NCI-H510A treated with DMSO at 0.1 percent for 48 hours (cell line): ENCODE results near the gene ZNF280B.

Experiments
- DNase-seq: peaks from one replicate; lab custom pipeline; 2025; lab: John Stamatoyannopoulos, UW

The ZNF280B gene

GRCh38 chr22:22508274-22509176, at the start of gene ZNF280B:
TSS of gene ZNF280B (minus strand) at chr22:22508742. CDS start at chr22:22489398, 19,344 bp downstream.
- peak; percentile 32 for DNase-seq

DNA sequence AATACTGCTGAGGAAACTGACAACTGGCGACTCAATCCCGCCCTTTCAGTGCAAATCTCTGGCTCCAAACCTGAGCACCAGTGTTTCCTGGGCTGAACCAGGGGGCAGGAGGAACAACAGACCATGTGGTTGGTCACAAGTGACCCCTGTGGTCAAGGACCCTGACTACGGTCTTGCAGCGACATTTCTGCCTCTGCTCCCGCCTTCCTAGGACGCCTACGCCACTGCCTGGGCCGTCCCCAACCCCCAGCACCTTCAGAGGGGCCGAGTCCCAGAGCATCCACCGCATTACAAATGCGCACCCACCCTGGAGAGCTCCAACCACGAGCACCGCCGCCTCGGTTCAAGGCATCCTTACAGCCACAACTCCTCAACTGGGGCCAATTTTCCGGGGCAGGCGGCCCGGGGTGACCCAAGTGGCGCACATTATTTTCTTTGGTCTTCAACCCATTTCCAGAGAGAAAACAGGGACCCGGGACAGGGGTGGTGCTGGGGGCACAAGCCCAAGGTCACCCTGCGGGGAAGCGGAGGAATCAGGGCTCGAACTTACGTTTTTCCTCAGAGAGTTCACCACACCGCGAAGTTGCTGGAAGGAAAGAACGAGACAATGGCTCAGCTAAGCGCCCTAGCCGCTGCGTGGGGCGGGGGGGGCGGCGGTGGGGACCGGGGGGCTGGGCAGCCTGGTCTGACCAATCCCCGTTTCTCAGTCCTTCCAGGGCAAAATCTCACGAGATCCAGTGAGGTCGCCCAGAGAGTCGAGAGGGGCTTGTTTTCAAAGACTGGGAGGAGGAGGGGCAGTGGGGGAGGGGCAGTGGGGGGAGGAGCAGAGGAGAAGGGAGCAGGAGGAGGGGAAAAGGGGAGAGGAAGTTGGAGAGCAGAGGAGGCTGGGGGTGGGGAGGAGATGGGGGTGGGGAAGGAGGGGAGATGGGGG, 48.7 kb upstream of the ZNF280B start:
- DNase-seq: peak; percentile 69

- DNase-seq: no peak
These were observed 48.0 kb upstream of the ZNF280B start for GRCh38 chr22:22556578-22556977.

DNA sequence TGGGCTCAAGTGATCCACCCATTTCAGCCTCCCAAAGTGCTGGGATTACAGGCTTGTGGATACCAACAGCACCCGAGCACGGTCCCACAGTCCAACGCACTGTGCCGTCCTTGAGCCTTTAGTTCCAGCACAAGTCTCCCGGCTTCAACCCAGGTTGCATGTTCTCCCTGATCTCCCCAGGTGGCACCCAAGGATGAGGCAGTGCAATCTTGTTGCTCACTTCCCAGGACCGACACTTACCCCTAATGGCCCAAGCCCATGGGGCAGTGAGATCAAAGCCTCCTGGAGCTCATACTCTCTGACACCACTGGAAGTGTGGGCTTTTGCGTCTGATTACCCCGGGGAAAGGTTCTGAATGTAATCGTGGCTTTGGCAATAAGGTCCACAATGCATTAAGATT, 47.1 kb upstream of the ZNF280B start:
- DNase-seq: no peak

DNA sequence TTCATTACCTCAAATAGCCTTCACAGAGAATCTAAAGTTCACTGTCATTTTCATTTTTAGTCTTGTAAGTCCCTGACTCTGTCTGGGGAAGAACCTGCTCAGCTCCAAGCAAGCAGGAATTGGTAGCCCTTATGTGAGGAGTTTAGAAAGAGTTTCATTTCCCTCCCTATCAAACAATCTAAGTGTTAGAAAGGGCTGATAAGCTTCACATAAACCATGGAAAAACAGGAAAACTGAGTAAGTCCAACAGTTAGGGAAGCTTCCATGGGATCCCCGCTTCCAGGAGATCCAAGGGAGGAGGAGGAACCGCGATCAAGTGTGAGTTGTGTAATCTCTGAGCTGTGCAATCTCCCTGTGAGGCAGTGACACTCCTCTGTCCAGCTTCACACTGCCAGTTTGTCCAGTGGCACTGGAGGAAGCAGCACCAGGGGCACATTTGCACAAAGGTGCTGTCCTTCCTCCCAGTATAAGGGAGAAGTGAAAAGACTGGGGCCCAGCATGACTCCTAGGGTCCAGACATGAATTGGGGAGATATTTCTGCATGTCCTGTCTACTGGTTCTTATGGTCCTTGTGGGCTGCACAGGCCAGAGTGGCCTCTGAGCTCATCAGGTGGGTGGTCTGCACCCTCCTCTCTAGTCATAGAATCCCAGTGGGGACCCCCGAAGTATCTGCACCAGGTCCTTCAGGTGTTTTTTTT, 46.2 kb upstream of the ZNF280B start:
- DNase-seq: no peak

GRCh38 chr22:22553735-22554586, 45.4 kb upstream of the ZNF280B start:
- DNase-seq: no peak

GRCh38 chr22:22553141-22553540, 44.6 kb upstream of the ZNF280B start:
- DNase-seq: no peak

DNA sequence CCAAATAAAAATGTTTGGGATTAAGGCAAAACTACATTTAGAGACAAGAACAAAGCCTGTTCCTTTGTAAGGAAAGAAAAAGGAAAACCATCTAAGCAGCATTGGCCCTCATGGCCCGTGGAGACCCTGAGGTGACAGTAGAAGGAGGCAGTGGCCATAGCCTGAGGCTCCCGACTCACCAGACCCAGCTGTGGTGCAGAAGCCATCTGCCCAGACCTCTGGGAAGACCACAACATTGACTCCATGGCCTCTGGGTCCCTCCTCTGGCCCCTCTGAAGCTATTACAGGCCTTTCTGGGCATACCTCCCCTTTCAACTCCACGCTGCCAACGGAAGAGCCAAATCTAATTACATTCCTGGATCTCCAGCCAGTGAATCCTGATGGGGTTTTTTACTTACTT, 44.1 kb upstream of the ZNF280B start:
- no peak for DNase-seq

GRCh38 chr22:22550789-22551434, 42.4 kb upstream of the ZNF280B start:
- DNase-seq: no peak

- DNase-seq: no peak
These were observed 40.4 kb upstream of the ZNF280B start for GRCh38 chr22:22548910-22549309.

- DNase-seq: no peak
These were observed 39.8 kb upstream of the ZNF280B start for GRCh38 chr22:22548317-22548716.

DNA sequence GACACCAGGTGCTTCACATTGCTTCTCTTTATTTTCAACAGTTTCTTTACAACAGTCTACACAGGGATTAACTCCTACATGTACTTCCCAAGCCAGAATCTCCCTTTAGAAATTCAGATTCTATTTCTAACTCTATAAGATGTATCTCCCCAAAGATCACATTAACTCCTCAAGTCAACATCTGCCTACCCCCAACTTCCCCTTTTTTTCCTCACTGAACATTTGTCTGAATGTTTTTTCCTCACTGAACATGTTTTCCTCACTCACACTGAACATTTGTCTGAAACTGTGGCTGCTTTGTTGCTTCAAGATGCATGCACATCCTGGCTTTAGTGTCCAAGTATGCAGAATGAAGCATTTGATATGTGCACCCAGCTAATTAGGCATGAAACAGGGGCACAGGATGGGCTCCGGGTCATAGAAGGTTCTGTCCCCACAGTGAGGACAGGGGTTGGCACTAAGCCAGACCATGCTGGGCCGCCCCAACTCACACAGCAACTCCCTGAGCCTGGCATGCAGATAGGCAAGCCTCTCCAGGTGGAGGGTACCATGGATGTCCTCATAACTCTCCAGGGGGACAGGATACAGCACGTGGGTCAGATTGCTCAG, 39.3 kb upstream of the ZNF280B start:
- no peak for DNase-seq

DNA sequence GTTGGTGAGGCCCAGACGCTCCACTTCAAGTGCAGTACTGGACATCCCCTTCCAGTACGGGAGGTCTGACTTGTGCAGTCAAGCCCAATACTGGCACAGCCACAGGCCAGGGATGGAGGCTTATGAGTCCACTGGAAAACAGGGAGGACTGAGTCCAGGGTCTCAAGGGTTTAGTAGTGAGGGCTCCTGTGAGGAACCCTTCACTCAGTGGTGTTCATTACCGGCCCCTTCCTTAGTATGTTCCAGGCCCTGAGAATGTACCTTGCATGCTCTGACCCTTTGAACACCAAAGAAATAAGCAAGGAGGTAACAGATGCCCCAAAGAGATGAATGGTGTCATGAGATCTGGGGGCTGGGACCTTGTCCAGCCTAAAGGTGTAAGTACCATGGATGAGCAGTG, 38.7 kb upstream of the ZNF280B start:
- DNase-seq: no peak

DNA sequence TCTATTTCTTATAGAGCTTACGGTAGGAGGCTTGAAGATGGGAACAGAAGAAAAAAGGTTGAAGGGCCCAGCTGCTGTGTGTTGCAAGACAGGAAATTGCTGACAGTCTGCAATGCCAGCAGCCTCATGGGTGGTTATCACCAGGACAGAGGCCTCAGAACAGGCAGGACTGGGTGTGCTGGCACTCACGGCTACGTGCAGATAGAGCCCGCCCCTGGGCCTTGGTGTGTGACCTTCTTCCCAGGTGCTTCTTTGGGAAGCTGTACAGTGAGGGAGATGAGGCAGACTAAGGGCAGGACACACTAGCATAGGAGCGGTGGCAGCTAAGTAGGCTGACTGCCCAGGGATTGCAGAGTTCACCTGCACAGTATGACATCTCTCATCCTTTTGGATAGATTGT, 37.9 kb upstream of the ZNF280B start:
- no peak for DNase-seq

GRCh38 chr22:22545084-22545483, 36.5 kb upstream of the ZNF280B start:
- no peak for DNase-seq

DNA sequence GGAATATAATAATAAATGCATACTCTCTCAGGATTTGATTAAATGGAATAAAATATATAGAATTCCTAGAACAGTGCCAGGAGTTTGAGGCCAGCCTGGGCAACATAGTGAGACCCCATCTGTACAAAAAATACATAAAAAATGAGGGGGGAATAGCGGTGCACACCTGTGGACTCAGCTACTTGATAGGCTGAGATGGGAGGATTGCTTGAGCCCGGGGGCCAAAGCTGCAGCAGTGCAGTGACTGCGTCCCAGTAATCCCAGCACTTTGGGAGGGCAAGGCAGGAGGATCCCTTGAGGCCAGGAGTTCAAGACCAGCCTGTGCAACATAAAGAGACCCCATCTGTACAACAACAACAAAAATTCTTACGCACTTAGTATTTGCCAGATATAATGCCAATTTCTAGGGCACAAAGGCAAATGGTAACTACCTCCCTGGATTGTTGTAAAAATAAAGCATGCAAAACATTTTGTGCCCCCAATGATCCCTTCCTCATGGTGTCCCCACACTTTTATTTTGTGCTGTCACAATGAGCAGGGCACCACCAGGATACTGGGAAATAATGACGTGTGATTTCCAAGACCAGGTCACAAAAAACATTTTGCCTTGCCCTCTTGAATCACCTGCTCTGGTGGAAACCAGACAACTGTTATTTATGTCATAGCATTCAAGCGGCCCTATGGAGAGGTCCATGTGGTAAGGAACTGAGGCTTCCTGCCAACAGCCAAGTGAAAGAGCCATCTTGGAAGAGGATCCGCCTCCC, 29.9 kb upstream of the ZNF280B start:
- DNase-seq: no peak

GRCh38 chr22:22536916-22537315, 28.4 kb upstream of the ZNF280B start:
- DNase-seq: no peak

DNA sequence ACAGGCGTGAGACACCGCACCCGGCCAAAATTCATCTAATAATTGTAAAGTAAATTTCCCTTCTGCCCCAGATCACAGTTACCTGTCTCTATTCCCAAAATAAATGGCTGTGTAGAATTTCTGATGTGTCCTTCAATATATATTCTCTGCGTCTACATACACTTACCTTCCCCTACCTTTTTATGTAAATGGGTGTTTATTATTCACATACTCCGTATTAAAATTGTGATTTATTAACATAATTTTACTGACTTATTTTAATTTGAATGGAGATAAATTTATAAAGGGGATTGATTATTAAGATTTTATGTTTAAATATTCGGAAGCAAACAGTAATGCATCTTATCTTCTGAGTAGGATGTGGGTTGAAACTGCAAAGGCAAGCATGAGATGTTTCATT, 28.0 kb upstream of the ZNF280B start:
- DNase-seq: no peak

DNA sequence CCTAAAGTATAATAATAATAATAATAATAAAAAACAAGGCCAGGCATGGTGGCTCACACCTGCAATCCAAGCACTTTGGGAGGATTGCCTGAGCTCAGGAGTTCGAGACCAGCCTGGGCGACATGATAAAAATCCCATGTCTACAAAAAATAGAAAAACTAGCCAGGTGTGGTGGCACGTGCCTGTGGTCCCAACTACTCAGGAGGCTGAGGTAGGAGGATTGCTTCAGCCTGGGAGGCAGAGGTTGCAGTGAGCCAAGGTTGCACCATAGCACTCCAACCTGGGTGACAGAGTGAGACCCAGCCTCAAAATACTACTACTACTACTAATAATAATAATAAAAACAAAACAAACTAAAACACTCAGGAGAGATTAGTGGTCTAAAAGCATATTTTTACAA, 27.1 kb upstream of the ZNF280B start:
- DNase-seq: no peak
